ENCODE results near the gene FKBP5.
"Not testable (repeated sequence)": the region's sequence is repeated elsewhere in the genome, so short reads cannot be mapped to it uniquely, and the experiment has no call there.

Gene FKBP5

DNA sequence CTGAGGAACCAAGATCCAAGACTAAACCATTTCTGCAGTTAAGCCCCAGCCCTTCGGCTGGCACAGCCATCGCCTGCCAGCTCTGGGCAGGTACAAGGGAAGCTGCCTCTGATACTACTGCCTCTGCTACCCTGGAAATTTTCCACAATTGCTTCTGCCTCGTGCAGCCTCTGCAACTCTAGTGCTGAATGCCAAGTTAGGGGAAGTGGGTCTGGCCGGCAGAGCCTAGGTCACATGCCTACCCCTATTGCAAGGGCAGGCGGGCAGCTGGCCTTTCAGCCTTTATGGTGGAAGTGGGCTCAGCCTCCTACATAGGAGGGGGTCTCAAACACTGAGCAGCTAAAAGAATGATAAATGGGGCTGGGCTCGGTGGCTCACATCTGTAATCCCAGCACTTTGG is 131.5 kb downstream of the FKBP5 start:
- DNase-seq (ENCODE audit: insufficient read length, low spot score) (no peak), FAIRE-seq (no peak)

DNA sequence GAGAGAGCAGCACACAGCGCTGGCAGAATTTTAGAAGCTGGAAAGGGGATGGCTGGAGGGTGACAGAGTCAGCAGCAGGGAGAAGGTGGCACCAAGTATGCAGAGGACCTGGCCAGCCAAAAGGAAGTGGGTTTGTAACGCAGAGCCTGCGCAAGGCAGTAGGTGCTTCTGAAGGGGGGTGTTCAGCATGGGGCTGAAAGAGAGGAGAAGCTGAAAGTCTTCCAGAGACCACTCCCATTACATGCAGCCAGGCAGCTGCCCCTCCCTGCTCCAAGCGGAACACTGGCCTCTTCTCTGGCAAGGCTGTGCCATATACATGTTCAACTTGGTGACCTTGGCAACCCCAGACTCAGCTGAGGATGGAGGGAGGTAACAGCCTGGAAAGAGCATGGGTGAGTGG is 133.9 kb downstream of the FKBP5 start:
- FAIRE-seq, result no peak

DNA sequence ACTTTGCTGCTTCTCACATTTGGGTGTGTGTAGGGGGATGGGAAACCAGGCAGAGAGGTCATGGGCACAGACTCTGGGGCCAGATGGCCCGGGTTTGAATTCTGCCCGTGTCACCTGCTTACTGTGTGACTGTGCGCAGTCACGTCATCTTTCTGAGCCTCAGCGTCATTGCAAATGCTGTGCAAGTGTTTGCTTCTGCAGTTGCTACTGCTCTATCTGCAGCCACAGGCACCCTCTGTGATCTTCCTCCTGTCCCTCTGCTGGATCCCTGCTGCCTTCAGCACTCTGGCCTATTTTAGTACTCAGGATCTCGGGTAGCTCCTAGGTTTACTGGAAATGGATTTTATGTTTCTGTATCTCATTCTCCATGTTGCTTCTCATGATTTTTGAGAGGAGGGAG is 135.4 kb downstream of the FKBP5 start:
- FAIRE-seq (no peak), DNase-seq (ENCODE audit: insufficient read length, low spot score) (no peak)

More for the DNA sequence above, 133.9 kb downstream of the FKBP5 start:
- no peak for DNase-seq (ENCODE audit: insufficient read length, low spot score)

DNA sequence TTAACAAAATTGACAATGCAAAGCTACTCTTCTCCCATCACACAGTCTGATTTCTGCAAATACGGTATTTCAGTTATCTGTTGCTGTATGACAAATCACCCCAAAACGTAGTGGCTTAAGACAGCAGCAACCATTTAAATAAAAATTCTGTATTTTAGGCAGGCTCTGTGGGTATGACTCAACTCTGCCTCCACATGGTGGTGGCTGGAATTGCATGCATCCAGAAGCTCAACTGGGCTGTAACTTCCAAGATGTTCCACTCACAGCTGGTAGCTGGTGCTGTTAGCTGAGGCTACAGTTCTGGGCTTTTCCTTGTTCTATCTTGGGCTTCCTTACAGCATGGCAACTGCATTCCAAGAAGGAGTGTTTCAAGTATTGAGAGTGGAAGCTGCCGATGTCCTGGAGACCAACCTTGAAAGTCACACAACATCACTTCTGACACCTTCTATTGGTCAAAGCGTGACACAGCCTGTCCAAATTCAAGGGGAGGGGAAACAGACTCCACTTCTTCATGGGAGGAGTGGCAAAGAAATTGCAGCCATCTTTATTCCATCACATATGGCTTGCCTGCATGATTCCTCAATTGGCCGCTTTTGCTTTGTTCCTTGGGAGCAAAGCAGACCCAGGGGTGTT is 136.3 kb downstream of the FKBP5 start:
- peak; percentile 30 for DNase-seq (ENCODE audit: insufficient read length, low spot score)
- FAIRE-seq, result no peak

DNA sequence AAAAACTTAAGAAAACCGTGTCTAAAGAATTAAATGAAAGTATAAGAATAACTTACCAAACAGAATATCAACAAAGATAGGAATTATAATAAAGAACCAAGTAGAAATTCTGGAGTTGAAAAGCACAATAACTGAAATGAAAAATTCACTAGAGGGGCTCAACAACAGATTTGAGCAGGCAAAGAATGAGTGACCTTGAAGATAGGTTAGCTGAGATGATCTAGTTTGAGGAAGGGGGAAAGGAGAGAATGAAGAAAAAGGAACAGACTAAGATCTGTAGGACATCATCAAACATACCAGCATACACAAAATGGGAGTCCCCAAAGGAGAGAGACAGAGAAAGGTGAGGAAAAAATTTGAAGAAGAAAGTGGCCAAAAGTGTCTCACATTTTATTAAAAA is 138.3 kb downstream of the FKBP5 start:
- DNase-seq (ENCODE audit: insufficient read length, low spot score), result no peak
- no peak for FAIRE-seq

DNA sequence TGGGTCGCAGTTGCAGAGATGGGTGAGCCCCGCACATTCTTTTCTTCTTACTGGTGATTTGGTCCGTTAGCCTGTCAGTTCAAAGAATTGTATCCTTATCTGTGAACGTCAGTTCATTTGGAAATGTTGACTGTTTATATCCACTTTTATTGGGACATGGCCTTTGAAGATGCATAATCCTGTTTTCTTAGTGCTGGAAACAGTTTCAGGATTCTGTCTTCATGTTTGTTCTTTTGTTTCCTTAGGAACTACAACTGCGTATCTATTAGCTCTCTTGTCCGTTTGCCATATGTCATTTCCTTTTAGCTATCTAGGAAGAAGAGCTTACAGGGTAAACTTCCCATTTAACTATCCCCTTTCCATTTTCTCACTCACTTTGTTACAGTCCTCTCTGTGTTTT is 141.0 kb downstream of the FKBP5 start:
- DNase-seq (ENCODE audit: insufficient read length, low spot score), result no peak
- FAIRE-seq, result no peak

DNA sequence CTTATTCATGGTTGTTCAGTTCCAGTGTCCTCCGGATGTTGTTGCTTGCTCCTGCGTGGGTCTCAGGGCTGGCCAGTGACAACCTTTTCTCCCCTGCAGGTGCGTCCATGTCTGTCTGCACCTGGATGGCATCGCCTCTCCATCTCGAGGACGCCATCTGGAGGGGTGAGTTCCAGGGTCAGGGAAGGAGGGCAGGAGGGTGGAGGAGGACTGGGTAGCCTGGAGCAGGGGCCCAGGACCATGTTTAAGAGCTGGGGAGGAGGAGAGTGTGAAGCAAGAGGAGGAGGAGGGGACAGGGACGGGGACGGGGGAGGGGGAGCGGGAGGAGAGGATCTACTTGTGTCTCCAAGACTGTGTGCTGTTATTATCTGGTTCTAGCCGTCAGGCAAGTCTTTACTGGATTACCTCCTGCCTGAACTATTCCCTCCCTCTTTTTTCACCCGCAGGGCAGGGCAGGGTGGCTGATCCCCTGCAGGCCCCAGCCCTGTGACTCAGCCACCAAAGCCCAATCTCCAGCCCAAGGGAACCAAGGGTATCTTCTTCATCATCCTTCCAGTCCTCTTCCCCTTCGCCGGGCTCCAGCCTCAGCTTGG is 143.8 kb downstream of the FKBP5 start:
- no peak for DNase-seq (ENCODE audit: insufficient read length, low spot score)
- peak; percentile 42 for FAIRE-seq

DNA sequence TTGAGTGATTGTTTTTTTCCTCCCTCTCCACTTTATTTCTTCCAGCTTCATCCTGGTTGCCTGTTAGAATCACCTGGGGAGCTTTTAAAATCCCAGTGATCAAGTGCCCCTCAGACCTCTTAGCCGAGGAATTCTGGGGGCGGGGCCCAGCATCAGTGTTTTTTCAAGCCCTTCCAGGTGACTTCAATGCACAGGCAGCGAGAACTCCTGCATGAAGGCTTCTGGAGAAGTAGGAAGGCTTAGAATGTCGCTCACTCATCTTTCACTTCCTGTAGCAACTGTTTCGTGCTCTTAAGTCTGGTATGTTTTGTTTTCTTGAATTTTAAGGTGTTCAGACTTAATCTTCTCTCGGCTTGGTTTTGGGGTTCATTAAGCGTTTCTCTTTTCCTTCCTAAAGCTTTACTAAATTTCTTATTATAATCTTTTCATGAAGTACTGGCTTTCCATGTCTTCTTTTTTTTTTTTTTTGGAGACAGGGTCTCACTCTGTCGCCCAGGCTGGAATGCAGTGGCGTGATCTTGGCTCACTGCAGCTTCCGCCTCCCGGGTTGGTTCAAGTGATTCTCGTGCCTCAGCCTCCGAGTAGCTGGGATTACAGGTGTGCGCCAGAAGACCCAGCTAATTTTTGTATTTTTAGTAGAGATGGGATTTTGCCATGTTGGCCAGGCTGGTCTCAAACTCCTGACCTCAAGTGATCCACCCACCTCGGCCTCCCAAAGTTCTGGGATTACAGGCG is 145.1 kb downstream of the FKBP5 start:
- FAIRE-seq (no peak), DNase-seq (ENCODE audit: insufficient read length, low spot score) (no peak)

DNA sequence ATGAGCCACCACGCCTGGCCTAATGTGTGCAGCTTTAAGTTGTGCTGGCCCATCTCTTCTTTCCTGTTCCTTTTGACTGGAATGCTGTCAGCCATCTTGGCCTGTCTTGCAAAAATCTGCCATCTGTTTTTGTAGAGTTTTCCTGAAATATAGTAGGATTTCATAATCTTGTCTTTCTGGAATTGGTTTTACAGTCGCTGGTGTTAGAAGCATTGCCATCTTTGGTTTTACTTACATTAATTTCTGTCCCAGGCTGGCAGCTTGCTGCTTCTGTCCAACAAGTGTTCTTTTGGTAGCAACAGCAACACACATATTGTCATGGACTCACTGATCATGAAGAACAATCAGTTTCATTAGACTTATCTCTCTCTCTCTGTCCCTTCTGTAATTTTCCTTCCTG is 146.9 kb downstream of the FKBP5 start:
- no peak for DNase-seq (ENCODE audit: insufficient read length, low spot score)
- no peak for FAIRE-seq

DNA sequence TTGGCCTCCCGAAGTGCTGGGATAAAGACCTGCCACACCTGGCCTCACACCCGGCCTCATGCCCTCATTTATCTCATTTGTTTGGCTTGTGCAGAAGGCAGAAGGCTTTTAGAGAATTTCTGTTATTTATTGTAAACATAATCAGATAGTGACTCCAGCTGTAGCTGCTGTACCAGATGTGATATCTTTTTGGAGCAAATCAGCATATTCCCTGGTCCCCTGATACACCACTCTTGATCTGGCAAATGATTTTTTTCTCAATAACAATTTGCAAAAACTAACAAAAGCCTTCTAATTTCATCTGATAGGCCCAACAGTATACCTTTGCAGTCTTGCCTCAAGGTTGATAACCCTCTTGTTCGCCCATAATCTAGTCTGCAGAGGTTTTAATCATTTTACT is 149.5 kb downstream of the FKBP5 start:
- DNase-seq (ENCODE audit: insufficient read length, low spot score) (no peak), FAIRE-seq (no peak)

DNA sequence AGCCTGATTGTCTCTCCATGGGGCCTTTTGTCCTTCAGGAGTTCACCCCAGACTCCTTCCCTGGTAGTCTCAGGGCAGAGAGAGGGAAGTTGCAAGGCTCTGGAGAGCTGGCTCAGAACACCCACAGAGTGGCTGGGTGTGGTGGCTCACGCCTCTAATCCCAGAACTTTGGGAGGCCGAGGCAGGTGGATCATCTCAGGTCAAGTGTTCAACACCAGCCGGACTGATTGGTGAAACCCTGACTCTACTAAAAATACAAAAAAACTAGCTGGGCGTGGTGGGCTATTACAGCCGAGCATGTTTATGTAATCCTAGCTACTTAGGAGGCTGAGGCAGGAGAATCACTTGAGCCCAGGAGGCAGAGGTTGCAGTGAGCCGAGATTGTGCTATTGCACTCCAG is 152.9 kb downstream of the FKBP5 start:
- not testable (repeated sequence) for FAIRE-seq; DNase-seq (ENCODE audit: insufficient read length, low spot score)

DNA sequence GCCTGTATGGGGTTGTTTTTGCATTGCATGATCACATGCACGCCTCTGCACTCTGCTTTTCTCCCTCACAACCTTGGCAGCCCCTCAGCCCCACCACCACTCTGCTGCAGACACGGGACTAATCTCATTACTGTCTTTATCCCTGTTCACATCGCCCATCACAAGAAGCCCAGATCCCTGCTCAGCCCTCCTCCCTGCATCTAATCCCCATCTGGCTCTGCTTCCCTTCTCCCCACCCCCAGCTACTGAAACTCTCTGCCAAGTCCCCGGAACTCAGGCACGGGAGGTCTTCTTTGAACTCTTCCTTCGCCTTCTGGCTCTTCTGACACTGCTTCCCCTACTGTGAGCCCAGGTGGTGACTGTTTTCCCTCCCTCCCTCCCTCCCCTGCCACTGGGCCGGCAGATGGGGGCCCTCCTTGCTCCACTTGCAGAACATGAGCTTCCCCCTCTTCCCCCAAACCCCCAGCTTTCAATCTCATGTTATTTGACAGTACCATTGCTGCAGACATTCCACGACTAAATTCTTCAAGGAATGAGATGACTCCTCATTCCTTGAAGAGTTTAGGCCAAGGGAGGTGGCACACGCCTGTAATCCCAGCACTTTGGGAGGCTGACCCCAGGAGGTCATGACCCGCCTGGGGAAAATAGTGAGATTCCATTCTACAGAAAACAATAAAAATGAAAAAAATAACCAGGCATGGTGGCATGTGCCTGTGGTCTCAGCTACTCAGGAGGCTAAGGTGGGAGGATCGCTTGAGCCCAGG is 154.1 kb downstream of the FKBP5 start:
- DNase-seq (ENCODE audit: insufficient read length, low spot score) (no peak), FAIRE-seq (no peak)

DNA sequence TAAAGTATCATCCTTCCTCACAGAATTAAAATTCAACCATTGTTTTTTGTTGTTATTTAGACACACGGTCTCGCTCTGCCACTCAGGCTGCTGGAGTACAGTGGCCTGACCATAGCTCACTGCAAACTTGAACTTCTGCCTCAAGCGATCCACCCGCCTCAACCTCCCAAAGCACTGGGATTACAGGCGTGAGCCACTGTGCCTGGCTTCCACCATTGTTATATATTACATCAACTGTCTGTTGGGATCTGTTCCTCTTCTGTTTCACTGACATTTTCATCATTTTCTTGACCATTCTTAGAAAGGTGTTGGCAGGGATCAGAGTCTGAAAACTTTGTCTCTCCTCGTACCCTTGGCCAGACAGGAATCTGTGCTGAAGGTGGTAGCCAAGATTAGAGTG is 154.7 kb downstream of the FKBP5 start:
- DNase-seq (ENCODE audit: insufficient read length, low spot score) (no peak), FAIRE-seq (no peak)

DNA sequence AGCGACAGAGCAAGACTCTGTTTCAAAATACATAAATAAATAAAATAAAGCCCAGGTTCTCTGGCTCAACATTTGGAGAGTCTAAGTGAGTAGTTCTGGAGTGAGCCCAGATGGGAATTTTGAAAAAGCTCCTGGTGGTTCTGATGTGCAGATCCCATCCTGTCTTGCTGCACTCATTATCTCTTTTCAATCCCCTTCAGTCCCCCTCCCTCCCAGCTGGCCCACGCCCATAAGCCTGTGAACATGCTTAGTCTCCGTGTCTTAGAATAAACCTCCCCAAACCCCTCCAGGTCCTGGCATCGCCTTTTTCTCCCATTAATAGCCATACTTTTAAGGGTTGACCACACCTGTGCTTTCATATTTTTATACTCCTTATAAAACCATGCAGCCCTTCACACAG is 156.6 kb downstream of the FKBP5 start:
- DNase-seq (ENCODE audit: insufficient read length, low spot score) (no peak), FAIRE-seq (no peak)

DNA sequence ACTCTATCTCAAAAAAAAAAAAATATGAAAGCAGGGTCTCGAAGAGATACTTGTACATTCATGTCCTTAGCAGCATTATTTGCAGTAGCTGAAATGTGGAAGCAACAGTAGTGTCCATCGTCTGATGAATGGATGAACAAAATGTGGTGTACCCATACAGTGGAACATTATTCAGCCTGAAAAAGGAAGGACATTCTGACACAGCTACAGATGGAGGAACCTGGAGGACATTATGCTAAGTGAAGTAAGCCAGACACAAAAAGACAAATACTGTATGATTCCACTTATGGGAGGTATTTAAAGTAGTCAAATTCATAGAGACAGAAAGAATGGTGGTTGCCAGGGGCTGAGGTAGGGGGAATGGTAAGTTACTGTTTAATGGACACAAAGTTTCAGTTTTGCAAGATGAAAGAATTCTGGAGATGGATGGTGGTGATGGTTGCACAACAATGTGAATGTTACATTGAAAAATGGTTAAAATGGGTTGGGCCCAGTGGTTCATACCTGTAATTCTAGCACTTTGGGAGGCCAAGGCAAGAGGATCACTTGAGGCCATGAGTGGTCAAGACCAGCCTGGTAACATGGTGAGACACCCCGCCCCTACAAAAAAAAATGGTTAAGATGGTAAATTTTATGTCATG is 164.2 kb downstream of the FKBP5 start:
- FAIRE-seq (no peak), DNase-seq (ENCODE audit: insufficient read length, low spot score) (no peak)
